GM18499 (cell line): ENCODE results near the gene CDKN2C.

Experiments
- ATAC-seq: cut with Tn5 transposase; IDR thresholded peaks from one replicate; pipeline ENCODE4 v1.9.1; 2021; ENCODE audit warnings: moderate number of reproducible peaks; ENCODE audit not compliant: insufficient read depth, unreplicated experiment

Gene CDKN2C

GRCh38 chr1:51009381-51009780 is 39.3 kb downstream of the CDKN2C start:
- no peak for ATAC-seq

GRCh38 chr1:51014878-51015277 is 44.8 kb downstream of the CDKN2C start:
- no peak for ATAC-seq

DNA sequence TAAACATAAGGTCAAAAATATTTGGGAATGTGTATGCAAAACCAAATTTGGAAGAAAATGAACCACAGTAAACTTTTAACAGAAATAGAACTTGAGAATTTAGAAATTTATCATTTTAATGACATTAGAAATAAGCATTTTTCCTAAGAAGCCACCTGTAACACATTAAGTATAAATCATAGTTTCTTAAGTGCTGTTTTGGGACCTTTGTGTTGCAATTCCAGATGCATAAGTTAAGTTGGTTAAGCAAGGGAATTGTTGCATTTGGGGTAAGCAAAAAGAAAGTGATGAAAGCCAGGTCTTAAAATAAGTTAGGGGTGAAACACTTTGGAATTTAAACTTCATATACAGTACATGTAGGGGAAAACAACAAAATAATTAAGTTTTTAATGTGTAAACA is 49.8 kb downstream of the CDKN2C start:
- no peak for ATAC-seq
